H9 (cell line): Measurements from ENCODE around the gene FBXO21. TPM values are rescaled to one million over a fixed set of nuclear protein-coding genes. Genes with fewer than 3 reads are reported as not detected.

Experiments used
- DNase-seq: peaks from one replicate; pipeline ENCODE4 v3.0.0-alpha.2; 2017
- H2AFZ ChIP-seq: one replicate; pipeline ENCODE4 v1.6.1; 2013; ENCODE audit warnings: mild to moderate bottlenecking, low read length, control low read depth, moderate library complexity
- H2AK5ac ChIP-seq: 2 replicates; pipeline ENCODE4 v1.6.1; 2013; ENCODE audit warnings: low read length, control low read depth, mixed read lengths; ENCODE audit not compliant: insufficient read length
- H2BK120ac ChIP-seq: one replicate; pipeline ENCODE4 v1.6.1; 2013; ENCODE audit warnings: low read depth, mild to moderate bottlenecking, low read length, control low read depth, inconsistent platforms; ENCODE audit not compliant: poor library complexity, severe bottlenecking
- H2BK12ac ChIP-seq: 2 replicates; pipeline ENCODE4 v1.6.1; 2013; ENCODE audit warnings: low read length, control low read depth, mixed read lengths, low read depth; ENCODE audit not compliant: insufficient read length
- H2BK15ac ChIP-seq: 2 replicates; pipeline ENCODE4 v1.6.1; 2013; ENCODE audit warnings: low read depth, low read length, control low read depth
- H2BK20ac ChIP-seq: one replicate; pipeline ENCODE4 v1.6.1; 2013; ENCODE audit warnings: low read depth, mild to moderate bottlenecking, low read length, control low read depth, inconsistent platforms; ENCODE audit not compliant: poor library complexity, severe bottlenecking
- H2BK5ac ChIP-seq: 2 replicates; pipeline ENCODE4 v1.6.1; 2013; ENCODE audit warnings: low read length, control low read depth, mixed read lengths; ENCODE audit not compliant: insufficient read length
- H3K14ac ChIP-seq: 2 replicates; pipeline ENCODE4 v1.6.1; 2013; ENCODE audit warnings: low read length, control low read depth; ENCODE audit not compliant: insufficient read depth
- H3K18ac ChIP-seq: 2 replicates; pipeline ENCODE4 v1.6.1; 2013; ENCODE audit warnings: low read depth, mild to moderate bottlenecking, mixed read lengths, low read length, control low read depth; ENCODE audit not compliant: insufficient read length
- H3K23ac ChIP-seq: 2 replicates; pipeline ENCODE4 v1.6.1; 2013; ENCODE audit warnings: low read length, control low read depth, mixed read lengths, low read depth; ENCODE audit not compliant: insufficient read length
- H3K23me2 ChIP-seq: 2 replicates; pipeline ENCODE4 v1.6.1; 2013; ENCODE audit warnings: low read depth, mild to moderate bottlenecking, mixed read lengths, low read length, control low read depth; ENCODE audit not compliant: insufficient read length, poor library complexity, severe bottlenecking
- H3K27ac ChIP-seq: 2 replicates; pipeline ENCODE4 v1.5.1; 2013; ENCODE audit warnings: low read length, control low read depth, mixed read lengths, low read depth; ENCODE audit not compliant: insufficient read length
- H3K27me3 ChIP-seq: 2 replicates; pipeline ENCODE4 v1.6.1; 2013; ENCODE audit warnings: low read length, control low read depth, inconsistent platforms; ENCODE audit not compliant: insufficient read depth
- H3K4ac ChIP-seq: 2 replicates; pipeline ENCODE4 v1.6.1; 2013; ENCODE audit warnings: low read depth, mild to moderate bottlenecking, control low read depth, inconsistent platforms, low read length, moderate library complexity
- H3K4me1 ChIP-seq: 2 replicates; pipeline ENCODE4 v1.6.1; 2013; ENCODE audit warnings: low read length, control low read depth, inconsistent platforms; ENCODE audit not compliant: insufficient read depth
- H3K4me2 ChIP-seq: 2 replicates; pipeline ENCODE4 v1.6.1; 2013; ENCODE audit warnings: low read length, control low read depth, mixed read lengths; ENCODE audit not compliant: insufficient read length, insufficient read depth
- H3K56ac ChIP-seq: 2 replicates; pipeline ENCODE4 v1.6.1; 2013; ENCODE audit warnings: low read depth, mild to moderate bottlenecking, mixed read lengths, low read length, control low read depth; ENCODE audit not compliant: insufficient read length
- H3K79me1 ChIP-seq: 2 replicates; pipeline ENCODE4 v1.6.1; 2013; ENCODE audit warnings: low read depth, mild to moderate bottlenecking, moderate library complexity, low read length, control low read depth, inconsistent platforms; ENCODE audit not compliant: insufficient read depth, poor library complexity, severe bottlenecking
- H3K79me2 ChIP-seq: 2 replicates; pipeline ENCODE4 v1.6.1; 2013; ENCODE audit warnings: low read length, control low read depth, inconsistent platforms; ENCODE audit not compliant: insufficient read depth
- H3K9ac ChIP-seq: 2 replicates; pipeline ENCODE4 v1.6.1; 2013; ENCODE audit warnings: low read length, control low read depth, mixed read lengths; ENCODE audit not compliant: insufficient read length; ENCODE audit errors: extremely low read depth
- H3K9me3 ChIP-seq: one replicate; pipeline ENCODE4 v1.6.1; 2013; ENCODE audit warnings: low read depth, low read length, inconsistent platforms; ENCODE audit not compliant: control insufficient read depth
- H3T11ph ChIP-seq: one replicate; pipeline ENCODE4 v1.6.1; 2013; ENCODE audit warnings: mild to moderate bottlenecking, low read length, control low read depth, inconsistent platforms
- H4K20me1 ChIP-seq: one replicate; pipeline ENCODE4 v1.6.1; 2013; ENCODE audit not compliant: control insufficient read depth, insufficient read length, insufficient read depth
- H4K5ac ChIP-seq: 2 replicates; pipeline ENCODE4 v1.6.1; 2013; ENCODE audit warnings: low read depth, mild to moderate bottlenecking, mixed read lengths, low read length, control low read depth; ENCODE audit not compliant: insufficient read length
- H4K8ac ChIP-seq: replicated peaks from 2 replicates; pipeline ENCODE4 v1.6.1; 2013; ENCODE audit warnings: low read length, control low read depth, mixed read lengths, low read depth; ENCODE audit not compliant: insufficient read length
- H4K91ac ChIP-seq: 2 replicates; pipeline ENCODE4 v1.6.1; 2013; ENCODE audit warnings: low read depth, mild to moderate bottlenecking, moderate library complexity, mixed read lengths, low read length, control low read depth; ENCODE audit not compliant: insufficient read length
- H3K27ac Mint-ChIP-seq, 3 experiments: 2 replicates in 2 of 3; 3 replicates in 1 of 3; pipeline ENCODE4 v1.8.0; 2020 to 2021; ENCODE audit warnings: mixed read lengths in 3 of 3, mild to moderate bottlenecking in 1 of 3, moderate library complexity in 1 of 3
- H3K27me3 Mint-ChIP-seq: 2 replicates; pipeline ENCODE4 v1.8.0; 2021; ENCODE audit warnings: low read depth, mild to moderate bottlenecking, moderate library complexity, mixed read lengths
- H3K36me3 Mint-ChIP-seq, 3 experiments: 2 replicates in 2 of 3; 3 replicates in 1 of 3; pipeline ENCODE4 v1.8.0; 2020 to 2021; ENCODE audit warnings: low read depth in 3 of 3, mixed read lengths in 3 of 3; ENCODE audit not compliant: insufficient read depth in 1 of 3
- H3K4me1 Mint-ChIP-seq, 2 experiments: 2 replicates each; pipeline ENCODE4 v1.8.0; 2020; ENCODE audit warnings: mixed read lengths in 2 of 2
- H3K4me3 Mint-ChIP-seq, 2 experiments: 2 replicates in 1 of 2; 3 replicates in 1 of 2; pipeline ENCODE4 v1.8.0; 2020 to 2021; ENCODE audit warnings: mild to moderate bottlenecking in 2 of 2, mixed read lengths in 2 of 2, moderate library complexity in 1 of 2
- H3K9me3 Mint-ChIP-seq, 2 experiments: 2 replicates in 1 of 2; 3 replicates in 1 of 2; pipeline ENCODE4 v1.8.0; 2020; ENCODE audit warnings: mild to moderate bottlenecking in 2 of 2, mixed read lengths in 2 of 2, moderate library complexity in 1 of 2
- WGBS: extraction: QIAGEN DNeasy Blood & Tissue Kit; methylation state at CpG from one replicate; pipeline ENCODE4 v1.1.7; 2013; ENCODE audit warnings: missing lambda C conversion rate, low lambda C conversion rate, mixed read lengths; ENCODE audit not compliant: insufficient read length; ENCODE audit errors: extremely low coverage; 5-methylcytosine and 5-hydroxymethylcytosine counted together
- total RNA-seq: library from RNA; stranded (reverse); gene quantifications from 2 replicates; pipeline ENCODE4 v1.2.1, GENCODE V29; 2021
- TF ChIP-seq, protein P1 (sequence below): fragments of 200-600 bp; sonication (generic); conservative IDR thresholded peaks from 3 replicates; pipeline ENCODE4 v1.8.0; 2021; ENCODE audit warnings: antibody characterized with exemption, mild to moderate bottlenecking

FBXO21 gene
- total RNA-seq, 1 experiment from 2014 or later: 58.6 TPM

DNA sequence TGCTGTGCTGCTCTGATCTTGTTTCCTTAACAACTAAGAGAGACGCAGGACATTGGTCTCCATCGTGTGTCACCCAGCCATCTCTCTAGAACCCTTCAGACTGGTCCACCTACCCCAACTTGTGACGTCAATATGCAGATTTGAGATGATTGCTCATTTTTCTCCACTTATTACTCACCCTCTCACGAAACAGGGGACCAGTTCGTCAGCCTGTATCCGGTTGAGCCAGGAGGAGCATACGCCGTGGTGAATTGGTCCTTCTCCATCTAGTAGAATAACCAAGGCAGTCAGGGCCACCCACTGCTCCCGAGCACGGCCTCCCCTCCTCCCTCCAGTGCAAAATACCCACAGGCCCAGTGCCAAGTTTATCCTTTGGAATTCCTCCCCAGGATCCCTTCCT lies 36.2 kb upstream of the FBXO21 start:
- H3K27ac ChIP-seq: no peak overlapping the region
- no peak overlapping the region for H3K14ac ChIP-seq
- no peak overlapping the region for H3K18ac ChIP-seq
- no peak overlapping the region for H2BK20ac ChIP-seq
- no peak overlapping the region for H4K5ac ChIP-seq
- no peaks in the 10 kb centered on the region; a peak in 1 of 7 replicates for H3K36me3 Mint-ChIP-seq
- H3K27ac Mint-ChIP-seq: peak overlapping the region in 1 of 3 experiments; percentile 57; a peak in 1 of 7 replicates
- H4K91ac ChIP-seq: no peak overlapping the region
- no peaks in the 10 kb centered on the region for H3K4me1 ChIP-seq
- H3K4ac ChIP-seq: no peak overlapping the region
- H3K9ac ChIP-seq: no peak overlapping the region
- H2BK120ac ChIP-seq: no peak overlapping the region
- H2AK5ac ChIP-seq: no peak overlapping the region
- peaks cover 2% of the 10 kb centered on the region for H3K27me3 Mint-ChIP-seq
- no peaks in the 10 kb centered on the region for H3K79me2 ChIP-seq
- no CpG with 5 or more reads among the region's 10 CpGs for WGBS
- H3K9me3 Mint-ChIP-seq: no peaks in the 10 kb centered on the region; a peak in 1 of 5 replicates
- no peak overlapping the region for H2BK12ac ChIP-seq
- no peak overlapping the region for H3K23ac ChIP-seq
- no peaks in the 10 kb centered on the region for H3K27me3 ChIP-seq
- no peaks in the 10 kb centered on the region for H3K23me2 ChIP-seq
- H2AFZ ChIP-seq: no peak overlapping the region
- no peak overlapping the region for H3K4me3 Mint-ChIP-seq
- no peak overlapping the region for H3K4me2 ChIP-seq
- H3K4me1 Mint-ChIP-seq: peaks cover 5 to 10% of the 10 kb centered on the region in 2 experiments; a peak in 3 of 4 replicates
- H3K56ac ChIP-seq: no peak overlapping the region
- no peak overlapping the region for H2BK15ac ChIP-seq
- H4K8ac ChIP-seq: no peak overlapping the region
- TF ChIP-seq, protein P1, sequence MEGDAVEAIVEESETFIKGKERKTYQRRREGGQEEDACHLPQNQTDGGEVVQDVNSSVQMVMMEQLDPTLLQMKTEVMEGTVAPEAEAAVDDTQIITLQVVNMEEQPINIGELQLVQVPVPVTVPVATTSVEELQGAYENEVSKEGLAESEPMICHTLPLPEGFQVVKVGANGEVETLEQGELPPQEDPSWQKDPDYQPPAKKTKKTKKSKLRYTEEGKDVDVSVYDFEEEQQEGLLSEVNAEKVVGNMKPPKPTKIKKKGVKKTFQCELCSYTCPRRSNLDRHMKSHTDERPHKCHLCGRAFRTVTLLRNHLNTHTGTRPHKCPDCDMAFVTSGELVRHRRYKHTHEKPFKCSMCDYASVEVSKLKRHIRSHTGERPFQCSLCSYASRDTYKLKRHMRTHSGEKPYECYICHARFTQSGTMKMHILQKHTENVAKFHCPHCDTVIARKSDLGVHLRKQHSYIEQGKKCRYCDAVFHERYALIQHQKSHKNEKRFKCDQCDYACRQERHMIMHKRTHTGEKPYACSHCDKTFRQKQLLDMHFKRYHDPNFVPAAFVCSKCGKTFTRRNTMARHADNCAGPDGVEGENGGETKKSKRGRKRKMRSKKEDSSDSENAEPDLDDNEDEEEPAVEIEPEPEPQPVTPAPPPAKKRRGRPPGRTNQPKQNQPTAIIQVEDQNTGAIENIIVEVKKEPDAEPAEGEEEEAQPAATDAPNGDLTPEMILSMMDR: no peak
- H4K20me1 ChIP-seq: no peaks in the 10 kb centered on the region
- no peaks in the 10 kb centered on the region for H3K9me3 ChIP-seq
- DNase-seq: no peak
- H3K79me1 ChIP-seq: no peaks in the 10 kb centered on the region
- H2BK5ac ChIP-seq: no peak overlapping the region
- no peak overlapping the region for H3T11ph ChIP-seq
